ENCODE data around the gene SKI.

SKI gene

GRCh38 chr1:2228157-2228594 is at the start of gene SKI:
Gene SKI, plus strand, starts transcription at chr1:2228319. Its CDS starts 448 bp downstream, at chr1:2228767.
- no peak for DNase-seq

GRCh38 chr1:2178875-2179274 is 49.2 kb upstream of the SKI start:
- DNase-seq, result no peak

GRCh38 chr1:2179283-2180013 is 48.7 kb upstream of the SKI start:
- no peak for DNase-seq

- DNase-seq, result no peak
Observed at GRCh38 chr1:2180297-2181245, 47.5 kb upstream of the SKI start.

GRCh38 chr1:2181271-2181670 is 46.8 kb upstream of the SKI start:
- DNase-seq, result no peak

- no peak for DNase-seq
Observed at GRCh38 chr1:2181752-2182151, 46.4 kb upstream of the SKI start.

- no peak for DNase-seq
Observed at GRCh38 chr1:2182376-2182775, 45.7 kb upstream of the SKI start.

- DNase-seq, result no peak
Observed at GRCh38 chr1:2183937-2184334, 44.2 kb upstream of the SKI start.

- no peak for DNase-seq
Observed at GRCh38 chr1:2184531-2184930, 43.6 kb upstream of the SKI start.

GRCh38 chr1:2184934-2185333 is 43.2 kb upstream of the SKI start:
- no peak for DNase-seq

- no peak for DNase-seq
Observed at GRCh38 chr1:2185880-2186855, 42.0 kb upstream of the SKI start.

GRCh38 chr1:2186901-2187300 is 41.2 kb upstream of the SKI start:
- DNase-seq, result no peak

GRCh38 chr1:2187619-2188018 is 40.5 kb upstream of the SKI start:
- no peak for DNase-seq

GRCh38 chr1:2188336-2188735 is 39.8 kb upstream of the SKI start:
- no peak for DNase-seq

GRCh38 chr1:2189459-2190425 is 38.4 kb upstream of the SKI start:
- peak; percentile 65 for DNase-seq

- DNase-seq, result no peak
Observed at GRCh38 chr1:2190491-2190976, 37.6 kb upstream of the SKI start.

- DNase-seq, result no peak
Observed at GRCh38 chr1:2192031-2192995, 35.8 kb upstream of the SKI start.

- DNase-seq, result no peak
Observed at GRCh38 chr1:2193514-2194281, 34.4 kb upstream of the SKI start.

GRCh38 chr1:2194319-2194897 is 33.7 kb upstream of the SKI start, which contains the start of gene FAAP20:
Gene FAAP20, minus strand, starts transcription at chr1:2194772. Its CDS starts 23 bp downstream, at chr1:2194749.
- no peak for DNase-seq

Data from NCI-H2029 treated with DMSO at 0.1 percent for 48 hours (cell line).